Measurements from ENCODE around the gene ICA1. TPM values are rescaled to one million over a fixed set of nuclear protein-coding genes. Genes with fewer than 3 reads are reported as not detected.
"Not testable (repeated sequence)": the region's sequence is repeated elsewhere in the genome, so short reads cannot be mapped to it uniquely, and the experiment has no call there.

ICA1 gene
- total RNA-seq, 1 donor from 2014 or later, result 27.0 TPM

- intact Hi-C loops (cut with DNase I), result no loop called here
- DNase-seq (ENCODE audit: low spot score), result no peak
- no peak for ATAC-seq
Measured at GRCh38 chr7:8085420-8085819, 176.5 kb downstream of the ICA1 start.

GRCh38 chr7:8084836-8085235, 177.1 kb downstream of the ICA1 start:
- intact Hi-C loops (cut with DNase I), result no loop called here
- no peak for DNase-seq (ENCODE audit: low spot score)
- no peak for ATAC-seq

- no peak for ATAC-seq
- no peak for DNase-seq (ENCODE audit: low spot score)
- intact Hi-C loops (cut with DNase I), result no loop called here
Measured at GRCh38 chr7:8082762-8083161, 179.2 kb downstream of the ICA1 start.

GRCh38 chr7:8078418-8078817, 183.5 kb downstream of the ICA1 start:
- ATAC-seq (no peak), DNase-seq (ENCODE audit: low spot score) (no peak)
- intact Hi-C loops (cut with DNase I), result no loop called here

GRCh38 chr7:8070451-8071180, 191.4 kb downstream of the ICA1 start:
- no peak for ATAC-seq
- intact Hi-C loops (cut with DNase I), result no loop called here
- no peak for DNase-seq (ENCODE audit: low spot score)

GRCh38 chr7:8068892-8069686, 192.9 kb downstream of the ICA1 start:
- DNase-seq (ENCODE audit: low spot score) (no peak), ATAC-seq (peak; percentile 57)
- intact Hi-C loops (cut with DNase I), result no loop called here

- DNase-seq (ENCODE audit: low spot score) (no peak), ATAC-seq (no peak)
- intact Hi-C loops (cut with DNase I), result no loop called here
Measured at GRCh38 chr7:8065356-8065813, 196.6 kb downstream of the ICA1 start.

- ATAC-seq (no peak), DNase-seq (ENCODE audit: low spot score) (no peak)
- intact Hi-C loops (cut with DNase I), result no loop called here
Measured at GRCh38 chr7:8064828-8065227, 197.1 kb downstream of the ICA1 start.

- ATAC-seq, result no peak
- DNase-seq (ENCODE audit: low spot score), result no peak
- intact Hi-C loops (cut with DNase I), result no loop called here
Measured at GRCh38 chr7:8063706-8064297, 198.2 kb downstream of the ICA1 start.

- intact Hi-C loops (cut with DNase I); DNase-seq (ENCODE audit: low spot score); ATAC-seq: not testable (repeated sequence)
Measured at GRCh38 chr7:8063300-8063699, 198.7 kb downstream of the ICA1 start.

Other genes with a start within 250 kb of the ICA1 start
- gene NXPH1, start 171.4 kb upstream of the ICA1 start, total RNA-seq, result not detected

All from sciatic nerve (tissue), 2 donors.